GM18517 (cell line): ENCODE measurements around the gene SENP7.
"Not testable (repeated sequence)": the region's sequence is repeated elsewhere in the genome, so short reads cannot be mapped to it uniquely, and the experiment has no call there.

Source experiments
- ATAC-seq: cut with Tn5 transposase; IDR thresholded peaks from one replicate; pipeline ENCODE4 v1.9.1; 2021; ENCODE audit warnings: mild to moderate bottlenecking, moderate library complexity; ENCODE audit not compliant: unreplicated experiment

Gene SENP7

GRCh38 chr3:101329016-101329673 is 183.9 kb downstream of the SENP7 start:
- ATAC-seq = no peak

GRCh38 chr3:101325393-101326134 is 187.4 kb downstream of the SENP7 start:
- no peak for ATAC-seq

GRCh38 chr3:101320475-101320874 is 192.5 kb downstream of the SENP7 start, which contains the start of gene IMPG2:
Gene IMPG2 (minus strand): TSS chr3:101320575. CDS start chr3:101320372, 203 bp downstream.
- ATAC-seq = no peak

GRCh38 chr3:101319531-101319930 is 193.5 kb downstream of the SENP7 start:
- no peak for ATAC-seq

GRCh38 chr3:101312545-101312944 is 200.5 kb downstream of the SENP7 start:
- no peak for ATAC-seq

GRCh38 chr3:101311676-101312075 is 201.3 kb downstream of the SENP7 start:
- no peak for ATAC-seq

GRCh38 chr3:101310978-101311375 is 202.0 kb downstream of the SENP7 start:
- ATAC-seq = no peak

- not testable (repeated sequence) for ATAC-seq
Measured at GRCh38 chr3:101308147-101308772, 204.8 kb downstream of the SENP7 start.

GRCh38 chr3:101303836-101304235 is 209.2 kb downstream of the SENP7 start:
- ATAC-seq = no peak

- no peak for ATAC-seq
Measured at GRCh38 chr3:101303089-101303731, 209.8 kb downstream of the SENP7 start.

GRCh38 chr3:101300073-101300472 is 212.9 kb downstream of the SENP7 start:
- ATAC-seq = no peak

- ATAC-seq = no peak
Measured at GRCh38 chr3:101292027-101292426, 221.0 kb downstream of the SENP7 start.

GRCh38 chr3:101288294-101288693 is 224.7 kb downstream of the SENP7 start:
- ATAC-seq = no peak

- no peak for ATAC-seq
Measured at GRCh38 chr3:101284757-101285156, 228.3 kb downstream of the SENP7 start.

GRCh38 chr3:101281521-101282030 is 231.4 kb downstream of the SENP7 start:
- no peak for ATAC-seq

GRCh38 chr3:101279765-101280385 is 233.1 kb downstream of the SENP7 start:
- ATAC-seq = no peak

- no peak for ATAC-seq
Measured at GRCh38 chr3:101279162-101279561, 233.8 kb downstream of the SENP7 start.

- no peak for ATAC-seq
Measured at GRCh38 chr3:101278727-101279126, 234.3 kb downstream of the SENP7 start.
